HG02610 (cell line): Measurements from ENCODE around the gene EPHB1.
"Not testable (repeated sequence)": the region's sequence is repeated elsewhere in the genome, so short reads cannot be mapped to it uniquely, and the experiment has no call there.

Source experiments
- ATAC-seq: cut with Tn5 transposase; IDR thresholded peaks from one replicate; pipeline ENCODE4 v1.9.1; 2021; ENCODE audit warnings: mild to moderate bottlenecking, moderate library complexity; ENCODE audit not compliant: unreplicated experiment

The EPHB1 gene

DNA sequence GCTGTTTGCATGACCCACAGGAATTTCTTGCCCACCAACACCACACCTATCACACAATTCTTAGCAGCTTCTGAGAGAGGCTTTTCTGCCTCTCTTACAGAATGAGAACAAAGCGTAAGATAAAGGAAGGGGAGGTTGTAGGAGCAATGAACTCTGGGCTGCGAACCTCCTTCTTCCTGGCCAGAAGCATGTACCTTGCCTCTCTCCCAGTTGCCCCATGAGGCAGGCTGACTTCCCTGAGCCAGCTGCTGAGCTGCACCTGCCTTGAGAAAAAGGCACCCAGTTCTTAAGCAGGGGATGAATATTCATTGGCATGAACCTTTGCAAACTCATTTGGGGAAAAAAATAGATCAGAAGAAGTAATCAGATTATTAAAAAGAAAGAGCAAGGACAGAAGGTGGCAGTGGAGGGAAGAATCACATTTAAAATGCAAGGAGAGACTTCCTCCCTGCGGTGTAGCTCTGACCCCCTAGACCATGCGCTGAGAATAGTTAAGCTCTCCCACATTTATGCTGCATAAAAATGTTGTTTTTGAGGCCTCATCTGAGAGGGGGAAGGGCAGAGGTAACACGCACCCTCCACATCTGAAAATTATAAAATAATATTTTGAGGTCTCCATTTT is 304.8 kb downstream of the EPHB1 start:
- no peak for ATAC-seq

DNA sequence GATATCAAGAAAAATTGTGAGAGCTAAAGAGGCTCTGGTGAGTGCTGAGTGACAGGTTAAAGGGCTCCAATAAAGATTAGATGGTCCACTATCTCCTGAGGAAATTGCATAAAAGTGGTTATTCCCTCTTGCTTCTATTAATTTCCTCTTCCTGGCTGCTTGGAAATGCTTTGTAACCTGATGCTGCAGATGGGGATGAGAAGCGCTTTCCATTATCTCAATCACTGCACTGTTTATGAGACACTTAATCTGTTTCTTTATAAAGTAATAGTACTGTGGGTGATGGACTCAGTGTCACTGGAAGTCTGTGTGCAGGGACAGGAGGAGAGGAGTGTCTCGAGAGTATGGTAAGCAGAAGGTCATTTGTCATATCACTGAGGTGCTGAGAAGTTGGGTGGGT is 305.3 kb downstream of the EPHB1 start:
- no peak for ATAC-seq

DNA sequence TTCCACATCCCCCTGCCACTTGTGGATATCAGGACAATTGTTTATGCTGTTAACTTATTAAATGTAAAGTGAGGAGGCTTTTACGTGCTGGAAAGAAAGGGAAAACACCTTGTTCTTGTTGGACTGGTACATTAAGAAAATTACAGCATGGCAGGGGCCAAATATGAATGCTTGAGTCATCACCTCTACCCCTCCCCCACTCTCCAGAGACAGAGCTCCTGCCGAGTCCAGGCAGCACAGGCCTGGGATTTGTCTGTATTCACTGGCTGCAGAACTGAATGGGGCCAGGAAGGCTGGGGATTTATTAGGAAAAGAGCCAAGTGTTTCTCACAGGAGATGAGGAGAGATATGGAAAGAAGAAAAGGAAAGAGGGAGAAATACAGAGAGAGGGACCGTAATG is 308.9 kb downstream of the EPHB1 start:
- no peak for ATAC-seq

DNA sequence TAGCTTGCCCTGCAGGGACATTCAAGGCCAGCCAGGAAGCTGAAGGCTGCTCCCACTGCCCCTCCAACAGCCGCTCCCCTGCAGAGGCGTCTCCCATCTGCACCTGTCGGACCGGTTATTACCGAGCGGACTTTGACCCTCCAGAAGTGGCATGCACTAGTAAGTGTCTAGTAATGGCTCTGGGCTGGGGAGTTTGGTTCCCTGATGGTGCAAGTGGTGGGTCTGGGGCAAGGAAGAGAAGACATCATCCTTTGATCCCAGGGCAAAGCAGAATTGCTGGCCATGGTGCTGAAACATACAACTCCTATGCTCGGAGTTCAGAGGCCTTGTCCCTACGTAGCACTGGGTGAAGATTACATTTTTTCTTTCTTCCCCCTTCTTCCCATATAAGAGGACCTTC is 311.4 kb downstream of the EPHB1 start:
- ATAC-seq = no peak

DNA sequence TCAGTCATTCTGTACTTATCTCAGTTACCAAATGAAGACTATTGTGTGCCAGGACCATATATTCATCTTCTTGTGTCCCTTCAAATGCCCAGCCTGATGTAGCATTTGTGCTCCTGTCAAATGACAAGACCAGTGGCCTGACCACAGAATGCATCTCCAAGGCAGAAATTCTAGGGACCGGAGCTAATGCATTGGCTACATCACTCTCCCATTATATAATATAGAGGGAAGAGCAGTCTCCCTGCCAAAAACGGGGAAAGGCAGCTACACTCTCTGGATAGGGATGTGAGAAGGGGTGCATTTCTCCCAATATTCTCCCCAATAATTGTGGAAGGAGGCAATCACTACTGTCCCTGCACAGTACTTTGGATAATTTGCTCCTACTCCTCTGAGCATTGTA is 312.0 kb downstream of the EPHB1 start:
- ATAC-seq = no peak

DNA sequence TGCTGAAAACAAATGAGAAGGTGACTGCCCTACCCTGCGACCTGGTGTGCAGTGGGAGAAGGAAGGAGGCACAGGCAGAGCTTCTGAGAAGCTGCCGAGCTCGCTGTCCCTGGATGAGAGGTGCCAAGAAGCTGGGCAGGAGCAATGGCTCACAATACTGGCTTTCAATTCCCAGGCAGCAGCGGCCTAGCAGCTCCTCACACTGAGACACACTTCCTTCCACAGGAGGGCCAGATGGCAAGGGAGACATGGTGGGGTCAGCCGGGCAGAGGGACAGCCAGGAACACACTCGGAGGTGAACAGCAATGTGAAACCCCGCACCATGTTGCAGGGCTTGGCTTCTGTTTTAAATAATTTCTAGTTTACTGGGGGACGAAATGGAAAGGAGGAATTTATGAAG is 314.6 kb downstream of the EPHB1 start:
- ATAC-seq = no peak

DNA sequence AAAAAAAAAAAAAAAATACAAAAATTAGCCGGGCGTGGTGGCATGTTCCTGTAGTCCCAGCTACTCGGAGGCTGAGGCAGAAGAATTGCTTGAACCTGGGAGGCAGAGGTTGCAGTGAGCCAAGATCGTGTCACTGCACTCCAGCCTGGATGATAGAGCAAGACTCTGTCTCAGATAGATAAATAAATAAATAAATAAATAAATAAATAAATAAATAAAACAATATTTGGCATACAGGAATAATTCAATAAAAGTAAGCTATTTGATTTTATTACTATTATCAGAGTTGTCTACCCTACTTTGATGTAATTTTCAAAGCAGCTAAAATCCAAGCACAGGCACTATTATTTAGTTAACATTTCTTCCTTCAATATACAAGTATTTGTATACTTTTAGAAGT is 319.5 kb downstream of the EPHB1 start:
- not testable (repeated sequence) for ATAC-seq

DNA sequence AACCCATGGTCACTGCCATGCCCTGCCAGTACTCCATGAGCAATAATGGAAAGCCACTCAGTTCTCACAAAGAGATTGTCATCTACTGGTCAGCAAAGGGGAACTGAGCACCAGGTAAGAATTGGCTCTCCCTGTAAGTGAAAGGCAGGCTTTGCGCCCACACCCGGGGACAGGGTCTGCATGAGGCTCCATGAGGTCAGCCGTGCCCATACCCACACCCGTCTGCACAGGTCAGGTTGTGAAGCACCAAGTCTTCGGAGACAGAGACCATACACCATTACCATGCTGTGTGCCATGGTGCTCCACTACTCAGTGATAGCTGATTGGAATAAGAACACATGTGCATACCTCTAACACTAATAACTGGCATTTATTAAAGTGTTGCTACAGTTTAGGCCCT is 322.9 kb downstream of the EPHB1 start:
- no peak for ATAC-seq

DNA sequence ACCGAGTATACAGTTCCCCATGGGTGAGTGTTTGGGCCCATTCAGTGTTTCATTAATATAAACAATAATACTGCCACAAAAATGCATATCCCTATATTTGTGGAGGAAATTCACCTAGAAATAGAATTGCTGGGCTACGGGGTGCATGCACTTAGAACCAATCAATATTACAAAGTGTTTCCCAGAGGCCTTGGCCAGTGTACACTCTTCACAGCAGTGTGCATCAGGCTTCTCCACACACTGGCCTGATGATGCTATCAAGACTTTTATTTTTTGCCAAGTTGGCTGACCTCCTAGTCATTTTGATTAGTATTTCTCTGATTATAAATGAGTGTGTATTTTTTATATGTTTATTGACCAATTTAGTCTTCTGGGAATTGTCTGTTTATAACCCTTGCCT is 323.7 kb downstream of the EPHB1 start:
- ATAC-seq = no peak

DNA sequence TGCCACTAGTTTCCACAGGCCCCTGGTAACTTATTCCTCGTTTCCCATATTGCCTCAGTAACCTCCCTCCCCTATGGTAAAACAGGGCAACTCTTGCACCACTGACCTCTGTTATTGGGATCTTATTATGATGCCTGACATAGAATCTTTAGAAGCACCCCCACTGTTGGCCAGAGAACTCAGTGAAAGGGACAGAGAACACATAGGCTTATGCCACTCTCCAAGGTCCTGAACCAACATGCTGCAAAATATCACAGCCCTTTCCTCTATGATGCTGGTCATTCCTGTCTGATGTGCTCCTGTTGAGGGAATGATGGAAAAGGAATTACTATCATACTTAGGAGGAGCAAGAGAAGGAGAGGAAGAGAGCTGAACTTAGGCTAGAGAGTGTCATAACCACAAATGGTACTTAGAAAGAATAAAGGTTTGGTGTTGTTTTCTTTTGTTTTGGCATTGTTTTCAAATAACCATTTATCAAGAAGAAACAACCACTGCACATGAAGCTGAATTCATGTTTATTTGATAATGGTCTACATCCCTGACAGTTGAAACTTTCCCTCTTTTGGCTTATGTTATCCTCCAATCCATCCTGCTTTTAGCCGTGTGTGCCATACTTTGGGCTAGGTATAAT is 330.2 kb downstream of the EPHB1 start:
- no peak for ATAC-seq

DNA sequence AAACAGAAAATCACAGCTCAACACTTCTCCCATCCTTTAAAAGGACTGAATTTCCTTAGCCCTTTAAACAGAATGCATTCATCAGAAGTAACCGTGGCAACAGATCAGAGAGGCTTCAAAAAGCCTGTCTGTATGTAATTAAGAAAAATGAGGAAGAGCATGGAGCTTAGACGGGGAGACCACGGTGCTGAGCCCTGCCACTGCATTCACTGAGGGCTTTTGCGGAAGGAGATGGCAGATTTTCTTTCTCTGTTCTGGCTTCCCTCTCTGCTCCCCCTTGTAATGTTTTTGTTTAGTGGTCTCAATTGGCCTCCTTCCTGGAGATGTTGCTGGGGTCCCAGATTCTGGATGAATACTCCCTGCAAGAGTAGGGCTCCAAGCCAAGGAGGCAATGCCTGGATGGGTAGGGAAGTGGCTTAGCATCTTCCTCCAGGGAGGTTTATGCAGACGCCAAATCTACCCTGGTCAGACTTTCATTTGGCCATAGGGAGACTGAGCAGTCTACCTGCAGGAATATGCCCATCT is 332.9 kb downstream of the EPHB1 start:
- no peak for ATAC-seq

DNA sequence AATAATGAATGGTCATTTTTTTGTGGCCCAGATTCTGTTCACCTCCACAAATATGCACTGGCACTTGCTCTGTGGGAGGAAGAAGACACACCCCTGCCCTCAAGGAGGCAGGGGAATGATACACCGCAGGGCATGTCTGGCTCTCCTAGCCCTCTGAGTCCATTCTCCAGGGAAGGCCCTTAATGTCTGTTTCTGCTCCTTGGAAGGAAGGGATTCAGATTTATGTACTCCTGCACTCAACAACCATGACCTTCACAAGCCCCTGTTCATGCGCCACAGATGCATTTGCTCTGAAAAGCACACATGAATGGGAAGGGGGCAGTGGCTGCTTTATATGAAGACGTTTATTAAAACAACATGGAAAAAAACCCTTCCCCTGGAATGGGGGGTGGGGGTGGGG is 333.8 kb downstream of the EPHB1 start:
- ATAC-seq = no peak

DNA sequence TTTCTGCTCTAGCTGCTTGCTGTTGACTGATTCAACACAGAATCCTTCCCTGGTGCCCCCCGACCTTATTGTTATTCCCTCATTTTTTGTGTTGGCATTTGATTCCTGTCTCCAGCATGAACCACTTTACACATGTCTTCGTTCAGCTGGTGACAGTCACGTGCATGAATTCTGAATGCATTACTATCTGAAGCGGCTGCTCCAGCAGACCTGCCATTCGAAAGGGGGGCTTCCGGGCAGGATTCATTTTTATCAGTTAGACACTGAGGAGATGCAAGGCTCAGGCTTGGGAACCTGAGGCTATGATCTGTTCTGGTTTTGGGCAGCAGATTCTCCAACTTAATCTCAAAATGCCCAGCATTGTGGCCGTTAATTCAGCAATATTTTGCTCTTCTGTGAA is 336.2 kb downstream of the EPHB1 start:
- ATAC-seq = no peak

DNA sequence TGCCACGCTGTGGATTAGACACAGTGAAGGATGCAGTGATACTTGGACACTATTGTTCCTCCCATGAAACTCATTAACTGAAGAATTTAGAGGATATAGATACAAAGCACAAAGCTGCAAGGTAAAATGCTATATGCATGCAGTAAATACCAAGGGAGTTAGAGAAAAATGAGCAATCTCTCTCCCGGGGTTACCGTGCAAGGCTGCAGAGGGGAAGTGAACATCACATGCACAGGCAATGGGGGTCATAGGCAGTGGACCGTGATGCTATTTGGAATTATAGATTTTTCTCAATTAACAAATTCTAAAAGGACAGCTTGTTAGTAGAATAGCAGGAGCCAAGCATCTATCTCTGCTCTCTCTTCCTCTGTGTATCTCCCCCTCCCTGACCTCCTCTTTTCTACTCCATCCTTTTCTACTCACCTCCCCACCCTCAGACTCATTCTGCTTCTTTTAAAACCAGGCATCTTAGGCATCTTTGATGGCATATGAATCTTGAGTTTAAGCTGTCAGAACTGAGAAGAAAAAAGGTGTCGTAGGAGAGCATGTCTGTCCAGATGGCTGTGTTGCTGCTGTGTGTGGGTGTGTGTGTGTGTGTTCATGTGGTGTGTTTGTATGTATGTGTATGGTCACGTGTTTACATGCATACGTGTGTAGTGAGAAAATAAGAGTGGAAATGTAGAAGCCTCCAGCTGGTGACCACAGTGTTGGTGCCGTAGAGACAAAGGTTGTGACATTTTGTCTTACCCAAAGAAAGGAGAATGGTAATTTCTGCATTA is 339.0 kb downstream of the EPHB1 start:
- ATAC-seq = no peak

DNA sequence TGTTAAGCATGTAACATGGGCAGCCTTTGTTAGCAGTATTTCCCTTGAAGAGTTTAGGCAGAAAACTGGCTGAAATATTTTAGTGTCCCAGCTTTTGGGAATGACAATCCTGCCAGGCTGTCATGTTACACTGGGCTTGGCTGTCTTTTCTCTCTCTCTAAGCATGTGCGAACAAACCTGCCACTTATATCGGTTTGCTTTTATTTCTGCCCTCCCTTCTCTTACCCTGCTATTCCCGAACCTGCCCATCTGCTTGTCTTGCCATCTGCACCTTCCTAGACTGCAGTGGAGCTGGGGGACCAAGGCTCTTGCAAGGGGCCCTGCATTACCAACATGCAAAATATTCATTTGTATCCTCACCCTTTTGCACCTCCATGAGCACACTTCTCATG is 339.6 kb downstream of the EPHB1 start:
- no peak for ATAC-seq

DNA sequence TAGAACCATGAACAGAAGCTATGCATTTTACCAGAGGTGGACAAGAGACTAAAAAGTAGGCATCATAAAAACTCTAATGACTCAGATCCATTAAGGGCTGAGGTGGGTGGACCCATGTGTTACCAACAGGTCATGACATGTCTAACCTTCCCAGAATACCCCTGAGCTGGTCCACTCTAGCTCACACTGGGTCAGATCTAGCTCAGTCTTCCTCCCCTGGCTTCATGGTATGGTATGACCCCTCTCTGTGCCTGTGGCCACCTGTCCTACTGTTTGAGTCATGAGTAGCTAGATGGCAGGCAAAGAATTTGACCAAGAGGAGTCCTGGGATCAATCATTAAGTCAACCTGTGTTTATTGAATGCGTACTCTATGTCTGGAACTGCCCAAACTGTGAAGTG is 340.4 kb downstream of the EPHB1 start:
- ATAC-seq = no peak

DNA sequence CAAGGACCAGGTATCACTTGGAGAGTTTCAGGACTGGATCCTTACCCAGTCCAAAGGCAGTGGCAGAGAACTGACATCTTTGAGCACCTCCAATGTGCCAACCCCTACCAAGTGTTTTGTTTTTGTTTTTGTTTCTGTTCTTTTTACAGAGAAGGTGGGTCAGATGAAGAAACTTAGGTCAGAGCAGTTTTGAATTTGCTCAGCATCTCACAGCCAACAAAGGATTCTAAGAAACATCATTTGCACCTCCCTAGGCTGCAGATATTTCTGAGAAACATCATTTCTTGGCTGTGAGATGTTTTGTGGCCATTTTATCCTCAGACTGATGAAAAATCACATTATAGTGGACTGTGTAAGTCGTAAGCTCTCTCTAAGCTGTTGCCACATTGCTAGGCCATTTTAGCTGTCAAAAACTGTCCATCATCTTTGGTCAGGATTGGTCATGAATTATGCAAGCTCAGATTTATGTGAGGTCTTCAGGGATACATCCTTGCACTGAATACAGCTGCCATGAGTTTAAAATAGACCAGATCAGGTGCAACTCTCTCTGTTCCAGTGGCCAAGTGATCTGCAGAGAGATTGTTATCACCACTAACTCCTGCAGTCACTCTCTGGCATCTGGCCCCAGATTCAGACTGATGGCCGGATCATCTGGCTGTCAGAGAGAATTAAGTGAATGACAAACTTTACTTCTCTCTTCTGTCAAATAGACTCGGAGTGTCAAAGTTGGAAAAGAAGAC is 341.5 kb downstream of the EPHB1 start:
- ATAC-seq = no peak

DNA sequence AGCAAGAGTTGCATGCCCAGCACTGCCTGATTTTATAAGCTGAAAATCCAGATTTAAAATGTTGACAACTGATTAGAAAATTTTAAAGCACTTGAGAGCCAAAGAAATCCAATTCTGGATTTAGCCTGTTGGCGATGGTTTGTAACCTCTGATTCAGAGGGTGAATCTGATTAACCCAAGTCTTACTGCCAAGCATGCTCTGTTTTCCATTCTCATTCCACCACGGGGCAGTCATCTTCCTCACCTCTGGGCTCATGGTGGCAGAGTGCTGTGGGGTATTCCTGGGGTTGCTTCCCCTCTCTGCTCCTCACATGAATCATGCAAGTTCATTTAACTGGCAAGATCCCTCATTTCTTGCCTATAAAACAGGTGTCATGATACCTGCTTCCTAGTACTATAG is 342.2 kb downstream of the EPHB1 start:
- no peak for ATAC-seq

DNA sequence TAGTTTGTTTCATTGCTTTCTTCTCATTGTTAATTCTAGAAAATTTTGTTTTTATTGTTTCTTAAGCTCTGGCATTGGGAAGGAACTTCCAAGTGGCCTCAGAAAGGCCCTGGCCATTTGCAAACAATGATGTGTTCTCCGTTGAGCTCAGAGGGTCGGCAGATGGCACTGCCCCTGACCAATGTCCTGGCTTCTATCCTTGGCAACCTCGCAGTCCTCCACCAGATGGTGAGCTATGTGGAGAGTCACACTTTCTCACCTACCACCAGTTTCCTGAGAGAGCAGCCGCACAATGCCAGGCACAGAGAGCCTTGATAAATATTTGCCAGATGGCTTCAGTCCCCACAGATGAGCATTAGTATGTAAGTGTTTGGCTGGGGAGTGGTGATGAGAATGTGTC is 343.7 kb downstream of the EPHB1 start:
- ATAC-seq = no peak

DNA sequence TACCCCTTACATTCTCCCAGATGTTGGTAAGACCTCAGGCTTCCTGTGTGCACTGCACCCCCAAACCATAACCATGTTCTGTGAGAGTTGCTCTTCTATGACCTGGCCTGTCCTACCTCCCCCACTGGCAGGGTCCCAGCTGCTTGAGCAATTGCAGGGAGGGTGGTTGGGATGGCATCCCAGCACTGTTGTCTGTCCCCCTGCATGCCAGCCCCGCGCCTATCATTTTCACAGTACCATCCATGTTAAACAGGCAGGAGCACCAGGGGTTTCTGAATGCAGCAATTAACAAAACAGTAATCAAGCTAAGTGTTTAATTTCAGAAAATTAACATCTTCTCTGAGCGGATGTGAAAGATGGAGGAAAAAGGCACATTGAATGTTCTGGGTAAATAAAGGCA is 345.5 kb downstream of the EPHB1 start:
- no peak for ATAC-seq

DNA sequence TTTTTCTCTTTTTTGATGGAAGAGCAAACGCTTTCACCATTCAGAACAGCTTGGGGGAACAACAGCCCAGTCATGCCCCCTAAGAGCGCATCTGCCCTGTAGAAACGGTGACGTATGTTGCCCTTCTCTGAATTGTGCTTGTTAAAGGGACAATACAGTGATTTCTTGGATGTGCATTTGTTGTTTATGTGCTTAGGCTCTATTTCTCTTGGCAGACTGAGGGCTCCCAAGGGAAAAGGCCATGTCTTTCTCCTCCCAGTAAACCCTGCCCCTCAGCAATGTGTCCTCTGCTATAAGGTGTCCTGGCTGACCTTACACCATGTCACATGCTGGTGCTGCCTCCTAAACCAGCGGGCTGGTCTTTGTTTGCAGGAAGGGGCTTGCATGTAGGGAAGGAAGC is 346.1 kb downstream of the EPHB1 start:
- no peak for ATAC-seq
